Transverse colon (tissue), 4 donors: ENCODE results near the gene PPDPF. TPM values are rescaled to one million over a fixed set of nuclear protein-coding genes. Genes with fewer than 3 reads are reported as not detected.

Source experiments
- DNase-seq: peaks from one replicate; pipeline ENCODE4 v3.0.0-alpha.2; 2019
- H3K27ac ChIP-seq, 4 donors: fragments of 200-600 bp; sonication (generic); 2 replicates each; pipeline ENCODE4 v1.5.1; 2016 to 2018; ENCODE audit warnings: inconsistent platforms in 4 of 4
- H3K27me3 ChIP-seq: fragments of 200-600 bp; sonication (generic); 2 replicates; pipeline ENCODE4 v1.5.1; 2017; ENCODE audit warnings: inconsistent platforms
- H3K36me3 ChIP-seq, 4 donors: fragments of 200-600 bp; sonication (generic); 2 replicates each; pipeline ENCODE4 v1.5.1; 2017 to 2019; ENCODE audit warnings: inconsistent platforms in 4 of 4
- H3K4me1 ChIP-seq, 4 donors: fragments of 200-600 bp; sonication (generic); 2 replicates each; pipeline ENCODE4 v1.5.1; 2017 to 2020; ENCODE audit warnings: inconsistent platforms in 4 of 4
- H3K4me3 ChIP-seq, 4 donors: fragments of 200-600 bp; sonication (generic); 1 replicate in 1 of 4; 2 replicates in 3 of 4; pipeline versions ENCODE4 v1.5.1 to v1.6.1; 2017 to 2019; ENCODE audit warnings: inconsistent platforms in 4 of 4
- H3K9me3 ChIP-seq, 2 donors: fragments of 200-600 bp; sonication (generic); 2 replicates each; pipeline ENCODE4 v1.5.1; 2017 to 2019; ENCODE audit warnings: inconsistent platforms in 2 of 2
- EP300 ChIP-seq: sonication (generic); formaldehyde crosslinking; IDR thresholded peaks from one replicate; pipeline ENCODE4 v1.6.1; 2017; ENCODE audit warnings: antibody characterized with exemption, low read depth
- POLR2A ChIP-seq: fragments of 450-650 bp; IDR thresholded peaks from one replicate; pipeline ENCODE4 v1.6.1; 2016; ENCODE audit warnings: antibody characterized with exemption, mild to moderate bottlenecking, moderate library complexity
- POLR2AphosphoS5 ChIP-seq, 3 donors: sonication (generic); formaldehyde crosslinking; IDR thresholded peaks; one replicate each; pipeline ENCODE4 v1.6.1; 2016; ENCODE audit warnings: antibody characterized with exemption in 3 of 3
- WGBS, 2 donors: methylation state at CpG; one replicate each; pipeline ENCODE4 v1.1.5; 2018; ENCODE audit warnings: low coverage in 1 of 2; 5-methylcytosine and 5-hydroxymethylcytosine counted together
- in situ Hi-C, 4 donors: fragments of 200-750 bp; cut with MboI; loops; one replicate each; pipeline versions ENCODE4 v1.15.0 to v1.15.1; 2017; ENCODE audit warnings: low sequenced_read_pairs in 3 of 4, low pct_ligation_motif_present in 1 of 4, low pct_unique_long_range_greater_than_20kb in 1 of 4
- intact Hi-C: fragments of 100-400 bp; cut with DNase I; formaldehyde crosslinking; loops from one replicate; pipeline ENCODE4 v1.15.1; 2023; ENCODE audit warnings: low total_unique reads
- total RNA-seq, 4 donors: library from RNA; depleted of rRNA; stranded (reverse); fragments of >200 nt; gene quantifications; one replicate each; pipeline ENCODE4 v1.1.0, GENCODE V29; 2016
- TF ChIP-seq, protein P1 (sequence below), 5 experiments: fragments of 200-600 bp in 3 of 5; fragments of 450-650 bp in 2 of 5; sonication (generic) in 3 of 5; IDR thresholded peaks; 1 replicate in 2 of 5; 2 replicates in 3 of 5; pipeline ENCODE4 v1.5.1; 2016 to 2017; ENCODE audit warnings: antibody characterized with exemption in 5 of 5, inconsistent platforms in 3 of 5, mild to moderate bottlenecking in 2 of 5, moderate library complexity in 1 of 5

The PPDPF gene
- total RNA-seq, 4 donors from 2014 or later = 320 to 695 (median 517) TPM

DNA sequence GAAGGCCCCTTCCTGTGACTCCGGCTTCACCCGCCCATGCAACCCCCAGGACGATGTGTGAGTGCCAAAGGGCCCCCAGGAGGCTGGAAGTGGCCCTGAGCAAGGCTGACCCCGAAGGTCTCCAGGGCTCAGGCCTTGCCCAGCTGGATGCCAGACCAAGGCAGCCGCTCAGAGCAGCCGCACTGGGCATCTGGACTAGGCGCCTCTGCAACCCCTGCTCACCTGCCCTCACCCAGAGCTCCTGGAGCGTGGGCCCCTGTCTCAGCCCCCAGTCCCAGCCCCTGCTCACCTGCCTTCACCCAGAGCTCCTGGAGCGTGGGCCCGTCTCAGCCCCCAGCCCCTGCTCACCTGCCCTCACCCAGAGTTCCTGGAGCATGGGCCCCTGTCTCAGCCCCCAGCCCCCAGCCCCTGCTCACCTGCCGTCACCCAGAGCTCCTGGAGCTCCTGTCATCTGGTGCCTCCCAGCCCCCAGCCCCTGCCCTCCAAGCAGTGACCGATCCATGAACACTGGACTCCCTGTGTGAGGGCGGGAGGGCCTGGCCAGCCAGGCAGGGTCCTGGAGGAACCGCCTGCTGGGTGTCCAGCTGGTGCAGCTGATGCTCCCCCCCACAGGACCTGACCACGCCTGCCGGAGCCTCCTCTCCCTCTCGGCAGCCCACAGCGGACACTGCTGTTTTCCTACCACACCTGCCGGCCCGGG is 25.8 kb downstream of the PPDPF start:
- 61% methylated on average over 14 of the region's 20 CpGs; no CpG with 5 or more reads in 1 of the 2 donors for WGBS, 2 donors
- H3K4me1 ChIP-seq = peaks cover 5 to 37% (median 27%) of the 10 kb centered on the region in 4 donors
- no peak overlapping the region for H3K4me3 ChIP-seq
- H3K36me3 ChIP-seq = no peaks in the 10 kb centered on the region
- in situ Hi-C loops = loop anchor here in 1 of 4 donors (25.0 kb wide), 1 partner anchor 91 kb away; the partner anchor contains the start of gene GMEB2
- H3K27ac ChIP-seq = peak overlapping the region in 1 of 4 donors; percentile 69
- DNase-seq = no peak
- TF ChIP-seq EP300 (no peak), POLR2AphosphoS5 (IDR thresholded peaks at IDR 0.05) (no peak), POLR2A (no peak)
- TF ChIP-seq, protein P1, sequence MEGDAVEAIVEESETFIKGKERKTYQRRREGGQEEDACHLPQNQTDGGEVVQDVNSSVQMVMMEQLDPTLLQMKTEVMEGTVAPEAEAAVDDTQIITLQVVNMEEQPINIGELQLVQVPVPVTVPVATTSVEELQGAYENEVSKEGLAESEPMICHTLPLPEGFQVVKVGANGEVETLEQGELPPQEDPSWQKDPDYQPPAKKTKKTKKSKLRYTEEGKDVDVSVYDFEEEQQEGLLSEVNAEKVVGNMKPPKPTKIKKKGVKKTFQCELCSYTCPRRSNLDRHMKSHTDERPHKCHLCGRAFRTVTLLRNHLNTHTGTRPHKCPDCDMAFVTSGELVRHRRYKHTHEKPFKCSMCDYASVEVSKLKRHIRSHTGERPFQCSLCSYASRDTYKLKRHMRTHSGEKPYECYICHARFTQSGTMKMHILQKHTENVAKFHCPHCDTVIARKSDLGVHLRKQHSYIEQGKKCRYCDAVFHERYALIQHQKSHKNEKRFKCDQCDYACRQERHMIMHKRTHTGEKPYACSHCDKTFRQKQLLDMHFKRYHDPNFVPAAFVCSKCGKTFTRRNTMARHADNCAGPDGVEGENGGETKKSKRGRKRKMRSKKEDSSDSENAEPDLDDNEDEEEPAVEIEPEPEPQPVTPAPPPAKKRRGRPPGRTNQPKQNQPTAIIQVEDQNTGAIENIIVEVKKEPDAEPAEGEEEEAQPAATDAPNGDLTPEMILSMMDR (IDR thresholded peaks at IDR 0.05) = no peak
- H3K27me3 ChIP-seq = peaks cover 51% of the 10 kb centered on the region
- H3K9me3 ChIP-seq = no peaks in the 10 kb centered on the region
- intact Hi-C loops = no loop called here

DNA sequence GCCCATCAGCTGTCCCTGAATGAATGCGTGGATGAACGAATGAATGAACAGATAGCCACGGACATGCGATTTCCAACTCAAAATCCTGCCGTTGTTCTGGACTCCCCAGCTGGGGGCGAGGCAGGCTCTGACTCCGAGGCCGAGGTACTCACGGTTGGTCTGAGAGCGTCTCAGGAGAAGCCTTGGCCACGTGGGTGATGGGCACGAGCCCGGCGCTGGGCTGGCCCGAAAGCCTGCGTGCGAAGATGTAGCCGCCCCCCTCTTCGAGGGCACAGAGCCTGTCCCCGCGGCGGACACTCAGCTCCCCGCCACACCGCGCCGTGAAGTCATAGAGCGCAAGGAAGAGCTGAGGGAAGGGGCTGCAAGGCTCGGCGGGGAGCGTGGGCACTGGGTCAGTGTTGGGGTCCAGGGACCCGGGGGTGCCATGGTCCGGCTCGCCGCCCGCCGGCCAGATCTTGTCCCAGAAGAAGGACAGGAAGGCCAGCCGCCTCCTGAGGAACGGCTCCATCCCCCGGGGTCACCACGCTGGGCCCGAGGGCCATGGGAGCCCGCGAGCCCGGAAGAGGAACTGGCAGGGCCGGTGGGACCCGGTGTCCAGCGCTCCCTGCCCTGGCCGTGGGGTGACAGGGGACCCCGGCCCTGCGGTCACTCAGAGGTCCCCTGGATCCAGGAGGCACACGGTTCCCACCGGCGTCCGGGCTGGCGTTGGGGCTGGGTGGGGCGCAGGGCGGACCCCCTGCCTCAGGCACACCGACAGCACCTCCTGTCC is 26.6 kb downstream of the PPDPF start:
- DNase-seq = no peak
- Histone ChIP-seq H3K4me3 (no peak overlapping the region), H3K36me3 (no peaks in the 10 kb centered on the region), H3K27me3 (peaks cover 51% of the 10 kb centered on the region), H3K9me3 (no peaks in the 10 kb centered on the region), H3K27ac (no peak overlapping the region), H3K4me1 (peaks cover 5 to 33% (median 25%) of the 10 kb centered on the region in 4 donors)
- 67% methylated on average over 40 of the region's 58 CpGs; no CpG with 5 or more reads in 1 of the 2 donors for WGBS, 2 donors
- in situ Hi-C loops (loop anchor here in 1 of 4 donors (25.0 kb wide), 1 partner anchor 90 kb away; the partner anchor contains the start of gene GMEB2), intact Hi-C loops (no loop called here)
- TF ChIP-seq POLR2A = no peak
- TF ChIP-seq, protein P1 (IDR thresholded peaks at IDR 0.05) = no peak
- no peak for TF ChIP-seq POLR2AphosphoS5 (IDR thresholded peaks at IDR 0.05)
- TF ChIP-seq EP300 = no peak

DNA sequence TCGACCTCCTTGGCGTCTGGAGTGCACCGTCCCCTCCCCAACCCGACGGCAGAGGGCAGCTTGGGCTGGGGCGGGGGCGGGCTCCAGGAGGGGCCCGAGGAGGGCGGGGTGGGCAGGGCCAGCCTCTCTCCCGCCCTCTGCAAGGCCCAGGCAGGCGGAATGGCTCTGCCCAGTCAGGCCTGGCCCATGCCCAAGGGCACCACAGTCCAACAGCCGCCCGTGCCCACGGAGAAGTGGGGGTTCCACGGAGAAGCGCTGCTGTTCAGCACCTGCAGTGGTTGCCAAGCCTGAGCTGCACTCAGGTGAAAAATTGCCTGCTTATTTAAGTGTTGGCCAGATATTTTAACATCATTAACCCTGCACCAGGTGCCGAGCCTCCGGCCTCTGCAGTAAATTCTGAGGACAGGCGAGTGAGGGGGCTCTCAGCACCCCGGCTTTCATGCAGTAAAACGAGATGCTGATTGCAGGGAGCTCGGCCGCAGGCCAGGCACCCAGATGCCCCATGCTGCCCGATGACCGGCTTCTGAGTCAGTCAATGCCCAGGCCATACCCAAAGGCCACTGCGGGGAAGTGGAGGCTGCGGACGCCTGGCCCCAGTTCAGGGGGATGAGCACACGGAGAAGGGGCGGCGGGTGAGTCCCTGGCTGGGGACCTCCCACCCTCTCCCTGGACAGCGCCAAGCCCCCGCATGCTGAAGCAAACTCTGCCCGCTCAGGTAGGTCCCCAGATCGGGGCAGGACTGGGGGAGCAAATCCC is 27.3 kb downstream of the PPDPF start, which contains the start of gene SRMS:
Gene SRMS (minus strand): TSS at position 25 of the 756 bp plus-strand sequence. CDS start 286 bp downstream, outside the sequence.
- no peak within 1 kb of the TSS for H3K4me3 ChIP-seq
- no peaks in the 10 kb centered on the region for H3K36me3 ChIP-seq
- no peaks in the 10 kb centered on the region for H3K9me3 ChIP-seq
- in situ Hi-C loops (loop anchor here in 1 of 4 donors (25.0 kb wide), 1 partner anchor 89 kb away; the partner anchor contains the start of gene GMEB2), intact Hi-C loops (no loop called here)
- WGBS, 2 donors = 58% methylated on average over 27 of the region's 35 CpGs; no CpG with 5 or more reads in 1 of the 2 donors
- TF ChIP-seq POLR2A (no peak), EP300 (no peak), POLR2AphosphoS5 (IDR thresholded peaks at IDR 0.05) (no peak)
- TF ChIP-seq, protein P1 (IDR thresholded peaks at IDR 0.05) = no peak
- peaks cover 51% of the 10 kb centered on the region for H3K27me3 ChIP-seq
- no peak for DNase-seq
- H3K27ac ChIP-seq = peak within 1 kb of the TSS in 1 of 4 donors; percentile 69
- H3K4me1 ChIP-seq = peaks cover 5 to 33% (median 26%) of the 10 kb centered on the region in 4 donors
